ENCODE measurements around the gene MORN1. TPM values are rescaled to one million over a fixed set of nuclear protein-coding genes. Genes with fewer than 3 reads are reported as not detected.

The MORN1 gene
- polyA plus RNA-seq, 1 donor (not counting 4 experiments of a cell fraction or from before 2014, with no cell fraction given): 2.1 TPM

DNA sequence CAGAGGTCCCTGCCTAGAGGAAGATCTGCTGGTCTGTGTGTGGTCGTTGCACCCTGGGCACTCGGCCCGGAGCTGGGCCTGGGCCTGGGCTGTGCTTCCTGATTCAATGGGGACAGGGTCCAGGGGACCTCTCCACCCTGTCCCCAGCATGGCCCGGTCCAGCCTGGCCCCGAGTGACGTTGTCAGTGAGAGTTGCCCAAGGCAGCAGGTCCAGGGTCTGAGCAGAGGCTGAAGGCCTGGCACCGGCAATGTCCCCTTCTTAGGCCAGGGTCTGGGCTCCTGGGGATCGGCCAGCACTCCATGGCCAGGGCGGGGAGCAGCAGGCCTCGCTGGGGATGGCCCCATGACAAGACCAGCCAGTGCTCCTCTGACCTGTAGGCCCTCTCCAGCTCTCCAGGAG, 36.6 kb upstream of the MORN1 start:
- Histone ChIP-seq H3K27ac (ENCODE audit: control insufficient read depth, insufficient read depth, low read length) (peak overlapping the region; percentile 95), H3K4me2 (ENCODE audit: control insufficient read depth, extremely low read depth, insufficient read depth, low read depth, low read length) (peak overlapping the region; percentile 97), H3K9ac (ENCODE audit: control insufficient read depth, extremely low read depth, insufficient read depth, low read length) (peak overlapping the region; percentile 96), H3K4me3 (ENCODE audit: control insufficient read depth in 2 of 3, extremely low read depth in 1 of 3, insufficient read depth in 2 of 3, low read depth in 1 of 3, low read length in 3 of 3) (peak overlapping the region; percentile 62 to 81 (median 79)), H3K27me3 (ENCODE audit: control insufficient read depth, extremely low read depth, insufficient read depth, low read length) (no peaks in the 10 kb centered on the region), H2AFZ (ENCODE audit: control insufficient read depth, low read length) (peak overlapping the region; percentile 19), H3K79me2 (ENCODE audit: control insufficient read depth, insufficient read depth, low read length) (peaks cover 52% of the 10 kb centered on the region), H4K20me1 (ENCODE audit: control insufficient read depth, extremely low read depth, insufficient read depth, low read length) (peaks cover 7% of the 10 kb centered on the region), H3K9me3 (ENCODE audit: control insufficient read depth, low read depth, low read length) (peaks cover 6% of the 10 kb centered on the region), H3K9me1 (ENCODE audit: control insufficient read depth, extremely low read depth, insufficient read depth, low read length) (no peaks in the 10 kb centered on the region), H3K4me1 (ENCODE audit: control insufficient read depth, extremely low read depth, insufficient read depth, low read length) (peaks cover 45% of the 10 kb centered on the region), H3K36me3 (ENCODE audit: control insufficient read depth in 2 of 2, extremely low read depth in 1 of 2, insufficient read depth in 2 of 2, low read length in 2 of 2) (peaks cover 4 to 29% of the 10 kb centered on the region in 2 experiments)
- FAIRE-seq: no peak
- DNase-seq (ENCODE audit: low read depth, low spot score): no peak
- dilution Hi-C loops (cut with MboI; ENCODE audit: extremely low pct_ligation_motif_present, low sequenced_read_pairs): no loop called here
- TF ChIP-seq, protein P1, sequence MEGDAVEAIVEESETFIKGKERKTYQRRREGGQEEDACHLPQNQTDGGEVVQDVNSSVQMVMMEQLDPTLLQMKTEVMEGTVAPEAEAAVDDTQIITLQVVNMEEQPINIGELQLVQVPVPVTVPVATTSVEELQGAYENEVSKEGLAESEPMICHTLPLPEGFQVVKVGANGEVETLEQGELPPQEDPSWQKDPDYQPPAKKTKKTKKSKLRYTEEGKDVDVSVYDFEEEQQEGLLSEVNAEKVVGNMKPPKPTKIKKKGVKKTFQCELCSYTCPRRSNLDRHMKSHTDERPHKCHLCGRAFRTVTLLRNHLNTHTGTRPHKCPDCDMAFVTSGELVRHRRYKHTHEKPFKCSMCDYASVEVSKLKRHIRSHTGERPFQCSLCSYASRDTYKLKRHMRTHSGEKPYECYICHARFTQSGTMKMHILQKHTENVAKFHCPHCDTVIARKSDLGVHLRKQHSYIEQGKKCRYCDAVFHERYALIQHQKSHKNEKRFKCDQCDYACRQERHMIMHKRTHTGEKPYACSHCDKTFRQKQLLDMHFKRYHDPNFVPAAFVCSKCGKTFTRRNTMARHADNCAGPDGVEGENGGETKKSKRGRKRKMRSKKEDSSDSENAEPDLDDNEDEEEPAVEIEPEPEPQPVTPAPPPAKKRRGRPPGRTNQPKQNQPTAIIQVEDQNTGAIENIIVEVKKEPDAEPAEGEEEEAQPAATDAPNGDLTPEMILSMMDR (optimal IDR thresholded peaks at IDR 0.05 in 1 of 3, IDR thresholded peaks at IDR 0.05 in 1 of 3, conservative IDR thresholded peaks at IDR 0.05 in 1 of 3; ENCODE audit: extremely low read depth in 1 of 3, insufficient read depth in 2 of 3, low read length in 3 of 3): no peak
- TF ChIP-seq EZH2 (IDR thresholded peaks at IDR 0.05; ENCODE audit: low read length): no peak

DNA sequence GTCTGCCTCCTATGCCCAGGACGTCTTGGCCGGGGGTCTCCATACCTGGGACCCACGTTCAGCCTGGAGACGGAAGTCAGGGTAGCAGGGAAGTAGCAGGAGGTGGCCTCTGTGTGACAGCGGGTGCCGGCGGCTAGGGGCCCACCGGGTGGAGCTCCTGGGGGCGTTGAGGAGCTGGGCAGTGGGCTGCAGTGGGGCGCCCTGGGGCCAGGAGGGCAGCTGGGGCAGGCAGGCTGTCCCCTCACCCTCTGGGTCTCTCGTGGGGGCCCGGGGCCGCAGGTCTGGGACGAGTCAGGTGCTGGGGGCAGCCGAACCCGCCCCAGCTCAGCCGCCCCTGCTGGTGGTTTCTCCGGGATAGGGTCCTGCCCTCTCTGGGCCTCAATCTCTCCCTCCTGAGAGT, 35.7 kb upstream of the MORN1 start:
- H3K9me3 ChIP-seq (ENCODE audit: control insufficient read depth, low read depth, low read length): peaks cover 6% of the 10 kb centered on the region
- no peak overlapping the region for H2AFZ ChIP-seq (ENCODE audit: control insufficient read depth, low read length)
- peak overlapping the region; percentile 95 for H3K27ac ChIP-seq (ENCODE audit: control insufficient read depth, insufficient read depth, low read length)
- H3K9me1 ChIP-seq (ENCODE audit: control insufficient read depth, extremely low read depth, insufficient read depth, low read length): no peaks in the 10 kb centered on the region
- peak overlapping the region; percentile 97 for H3K4me2 ChIP-seq (ENCODE audit: control insufficient read depth, extremely low read depth, insufficient read depth, low read depth, low read length)
- H3K4me3 ChIP-seq (ENCODE audit: control insufficient read depth in 2 of 3, extremely low read depth in 1 of 3, insufficient read depth in 2 of 3, low read depth in 1 of 3, low read length in 3 of 3): peak overlapping the region in 1 of 3 experiments; percentile 62
- H4K20me1 ChIP-seq (ENCODE audit: control insufficient read depth, extremely low read depth, insufficient read depth, low read length): peaks cover 3% of the 10 kb centered on the region
- no peak overlapping the region for H3K9ac ChIP-seq (ENCODE audit: control insufficient read depth, extremely low read depth, insufficient read depth, low read length)
- H3K27me3 ChIP-seq (ENCODE audit: control insufficient read depth, extremely low read depth, insufficient read depth, low read length): no peaks in the 10 kb centered on the region
- DNase-seq (ENCODE audit: low read depth, low spot score) (no peak), FAIRE-seq (no peak)
- TF ChIP-seq, protein P1 (optimal IDR thresholded peaks at IDR 0.05 in 1 of 3, IDR thresholded peaks at IDR 0.05 in 1 of 3, conservative IDR thresholded peaks at IDR 0.05 in 1 of 3; ENCODE audit: extremely low read depth in 1 of 3, insufficient read depth in 2 of 3, low read length in 3 of 3): no peak
- TF ChIP-seq EZH2 (IDR thresholded peaks at IDR 0.05; ENCODE audit: low read length): no peak
- H3K36me3 ChIP-seq (ENCODE audit: control insufficient read depth in 2 of 2, extremely low read depth in 1 of 2, insufficient read depth in 2 of 2, low read length in 2 of 2): peaks cover 4 to 25% of the 10 kb centered on the region in 2 experiments
- dilution Hi-C loops (cut with MboI; ENCODE audit: extremely low pct_ligation_motif_present, low sequenced_read_pairs): no loop called here
- H3K4me1 ChIP-seq (ENCODE audit: control insufficient read depth, extremely low read depth, insufficient read depth, low read length): peaks cover 41% of the 10 kb centered on the region
- H3K79me2 ChIP-seq (ENCODE audit: control insufficient read depth, insufficient read depth, low read length): peaks cover 43% of the 10 kb centered on the region
